K562 (cell line): Measurements from ENCODE around the gene FAM200B.

Source experiments
- CTCF ChIP-seq, 3 experiments: IDR thresholded peaks in 2 of 3; conservative IDR thresholded peaks in 1 of 3; 2 replicates each; pipeline ENCODE4 v1.5.1; 2011 to 2012; ENCODE audit warnings: low read length in 3 of 3, mild to moderate bottlenecking in 3 of 3, control low read depth in 2 of 3, improper control_type of control experiment in 1 of 3, inconsistent platforms in 1 of 3, low read depth in 1 of 3, mixed read lengths in 1 of 3, moderate library complexity in 1 of 3; ENCODE audit not compliant: insufficient read depth in 2 of 3
- ERF ChIP-seq: fragments of 450-650 bp; formaldehyde crosslinking; IDR thresholded peaks from 2 replicates; pipeline ENCODE4 v1.4.0; 2020; ENCODE audit warnings: mild to moderate bottlenecking, mixed read lengths
- NCOA1 ChIP-seq: fragments of 450-650 bp; IDR thresholded peaks from 2 replicates; pipeline ENCODE4 v1.6.1; 2016; ENCODE audit warnings: low read depth
- NR2C2 ChIP-seq, 2 experiments: fragments of 200-800 bp in 1 of 2; sonication (Bioruptor generic) in 1 of 2; sonication (generic) in 1 of 2; formaldehyde crosslinking in 1 of 2; IDR thresholded peaks; 2 replicates each; pipeline versions ENCODE4 v1.6.1 to v1.8.0; 2016 to 2022; ENCODE audit warnings: mild to moderate bottlenecking in 1 of 2, missing compliant biosample characterization in 1 of 2, missing genetic modification characterization in 1 of 2, missing genetic modification reagents in 1 of 2
- NR3C1 ChIP-seq: sonication (generic); formaldehyde crosslinking; IDR thresholded peaks from 2 replicates; pipeline ENCODE4 v1.8.1; 2022; ENCODE audit warnings: missing genetic modification reagents
- RAD21 ChIP-seq, 2 experiments: fragments of 250-450 bp in 1 of 2; fragments of 450-650 bp in 1 of 2; sonication (Bioruptor Pico) in 1 of 2; formaldehyde crosslinking in 1 of 2; IDR thresholded peaks in 1 of 2; conservative IDR thresholded peaks in 1 of 2; 2 replicates each; pipeline versions ENCODE4 v1.4.0 to v1.8.0; 2020 to 2022; ENCODE audit warnings: mild to moderate bottlenecking in 2 of 2, moderate library complexity in 1 of 2
- TSHZ1 ChIP-seq: fragments of 250-450 bp; sonication (Bioruptor Pico); IDR thresholded peaks from 2 replicates; pipeline ENCODE4 v1.4.0; 2020; ENCODE audit warnings: mild to moderate bottlenecking, moderate library complexity
- USF2 ChIP-seq: sonication (generic); formaldehyde crosslinking; IDR thresholded peaks from 2 replicates; pipeline ENCODE4 v1.5.0; 2020; ENCODE audit warnings: missing genetic modification reagents

DNA sequence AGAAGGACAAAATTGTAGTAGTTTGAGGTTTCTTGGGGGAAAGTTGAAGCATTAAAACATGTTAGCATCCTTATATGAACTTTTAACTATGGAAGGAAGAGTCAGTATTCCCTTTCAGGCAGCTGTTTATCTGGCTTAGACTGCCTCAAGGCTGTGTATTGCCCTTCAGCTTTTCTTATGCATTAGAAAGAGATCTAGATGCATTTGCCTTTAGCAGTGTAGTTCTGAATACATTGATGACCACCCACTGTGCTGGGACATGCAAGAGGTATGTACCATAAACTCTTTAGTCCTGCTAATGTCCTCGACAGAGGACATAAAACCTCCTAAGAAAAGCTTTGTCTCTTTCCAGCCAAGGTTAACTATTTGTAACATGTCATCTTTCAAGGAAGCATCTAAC, 2.9 kb downstream of the FAM200B start:
- no peak for TF ChIP-seq CTCF (IDR thresholded peaks at IDR 0.05 in 2 of 3, conservative IDR thresholded peaks at IDR 0.05 in 1 of 3; ENCODE audit: insufficient read depth in 2 of 3, low read depth in 1 of 3, low read length in 3 of 3)
- no peak for TF ChIP-seq USF2 (CRISPR knock-in tag)
- no peak for TF ChIP-seq NR2C2 (CRISPR knock-in tag; IDR thresholded peaks at IDR 0.05)
- TF ChIP-seq NR2C2 (tag; IDR thresholded peaks at IDR 0.05), result no peak
- TF ChIP-seq TSHZ1, result no peak
- no peak for TF ChIP-seq ERF (CRISPR knock-in tag)
- no peak for TF ChIP-seq RAD21 (CRISPR knock-in tag; conservative IDR thresholded peaks at IDR 0.05 in 1 of 2, IDR thresholded peaks at IDR 0.05 in 1 of 2)
- no peak for TF ChIP-seq NR3C1
- TF ChIP-seq NCOA1, result no peak
